Measurements from ENCODE around the gene CH25H.

CH25H gene

DNA sequence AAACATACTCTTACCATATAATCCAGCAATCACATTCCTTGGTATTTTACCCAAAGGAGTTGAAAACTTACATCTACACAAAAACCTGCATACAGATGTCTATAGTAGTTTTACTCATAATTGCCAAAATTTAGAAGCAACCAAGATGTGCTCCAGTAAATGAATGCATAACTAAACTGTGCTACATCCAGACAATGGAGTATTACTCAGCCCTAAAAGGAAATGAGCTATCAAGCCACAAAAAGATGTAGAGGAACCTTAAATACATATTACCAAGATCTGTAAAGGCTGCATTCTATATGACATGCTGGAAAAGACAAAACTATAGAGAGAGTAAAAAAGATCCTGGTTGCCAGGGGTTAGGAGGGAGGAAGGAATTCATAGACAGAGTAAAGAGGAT, 21.8 kb upstream of the CH25H start:
- no peak for ATAC-seq
- no peak for DNase-seq

DNA sequence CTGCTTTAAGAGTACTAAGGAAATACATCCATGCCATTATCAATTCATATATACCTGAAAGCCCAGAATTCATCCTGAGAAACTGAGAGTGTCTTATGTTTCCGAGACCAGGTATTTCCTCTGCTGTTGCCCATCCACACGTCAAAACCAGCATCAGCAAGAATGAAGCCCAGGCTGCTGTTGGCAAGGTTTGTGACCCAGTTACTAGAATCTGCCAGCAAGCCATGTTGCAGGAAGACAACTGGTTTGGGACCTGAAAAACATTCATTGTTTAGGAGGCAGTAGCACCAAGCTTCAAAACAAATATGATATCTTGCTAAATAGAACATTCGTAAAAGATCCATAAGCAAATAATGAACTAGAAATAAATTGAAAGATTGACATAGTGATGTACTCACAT, 21.0 kb upstream of the CH25H start:
- ATAC-seq (no peak), DNase-seq (no peak)

DNA sequence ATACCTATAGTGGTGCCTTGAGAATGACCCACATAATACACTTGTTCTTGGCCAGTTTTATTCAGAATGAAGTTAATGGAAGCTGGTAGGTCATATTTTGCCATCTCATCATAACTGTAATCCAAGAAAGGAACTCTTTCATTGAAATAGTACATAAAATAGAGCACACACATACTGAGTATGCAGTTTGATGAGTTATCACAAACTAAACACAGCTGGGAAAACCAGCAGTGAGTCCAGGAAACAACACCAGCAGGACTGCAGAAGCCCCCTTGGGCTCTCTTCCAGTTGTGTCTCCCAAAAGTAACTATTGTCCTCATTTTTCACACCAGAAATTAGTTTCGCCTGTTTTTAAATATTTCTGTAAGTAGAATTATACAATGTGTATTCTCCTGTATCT, 19.8 kb upstream of the CH25H start:
- ATAC-seq: no peak
- no peak for DNase-seq

DNA sequence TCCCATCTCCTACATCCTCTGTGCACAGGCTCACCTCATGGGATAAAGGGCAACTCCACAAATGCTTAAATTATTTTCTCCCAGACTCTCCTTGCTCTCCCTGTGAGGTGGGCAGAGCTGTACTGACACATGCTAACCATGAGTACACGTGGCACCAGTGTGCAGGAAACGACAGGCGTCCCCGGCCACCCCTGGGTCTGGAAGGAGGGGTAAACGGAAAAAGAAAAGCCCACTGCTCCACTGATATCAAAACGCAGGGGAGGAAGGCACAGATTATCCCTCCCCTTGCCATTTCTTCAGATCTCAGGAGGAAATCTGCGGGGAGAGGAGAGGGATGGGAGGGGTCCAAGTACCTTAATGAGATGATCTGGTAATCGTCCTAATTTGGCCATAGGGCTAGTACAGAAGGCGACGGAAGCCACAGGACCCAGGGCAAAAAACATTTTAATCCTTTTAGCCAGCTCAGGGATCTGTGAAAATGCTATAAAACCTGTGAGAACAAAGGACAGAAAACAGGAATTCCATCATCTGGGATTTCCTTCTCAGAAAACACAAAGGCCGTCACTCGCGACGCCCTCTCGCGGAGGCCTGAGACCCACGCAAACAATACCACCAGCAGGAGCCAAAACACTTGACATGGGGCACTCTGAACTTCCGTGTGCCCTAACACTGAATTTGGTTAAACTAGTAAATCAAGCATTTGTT, 17.8 kb upstream of the CH25H start:
- no peak for ATAC-seq
- peak; percentile 16 for DNase-seq

DNA sequence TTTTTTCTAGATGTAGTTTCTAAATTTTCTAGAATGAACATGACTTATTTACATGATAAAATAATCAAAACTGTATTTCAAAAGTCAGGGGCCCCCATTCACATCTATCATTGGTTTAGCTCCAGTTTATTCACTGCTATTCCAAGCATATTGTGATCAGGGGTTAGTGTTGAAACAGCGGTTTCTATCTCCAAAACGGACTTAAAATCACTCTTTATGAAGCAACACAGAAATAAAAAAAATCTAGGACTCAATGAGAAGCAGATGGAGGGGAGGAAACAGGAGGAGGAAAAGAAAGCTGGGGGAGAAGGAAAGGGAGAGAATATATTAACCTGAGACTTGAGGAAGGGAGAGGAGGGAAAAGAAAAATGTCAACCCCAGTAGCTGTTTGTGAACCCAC, 14.8 kb upstream of the CH25H start:
- ATAC-seq: no peak
- DNase-seq: no peak

- no peak for DNase-seq
- no peak for ATAC-seq
These were observed 12.5 kb upstream of the CH25H start for GRCh38 chr10:89219513-89220218.

DNA sequence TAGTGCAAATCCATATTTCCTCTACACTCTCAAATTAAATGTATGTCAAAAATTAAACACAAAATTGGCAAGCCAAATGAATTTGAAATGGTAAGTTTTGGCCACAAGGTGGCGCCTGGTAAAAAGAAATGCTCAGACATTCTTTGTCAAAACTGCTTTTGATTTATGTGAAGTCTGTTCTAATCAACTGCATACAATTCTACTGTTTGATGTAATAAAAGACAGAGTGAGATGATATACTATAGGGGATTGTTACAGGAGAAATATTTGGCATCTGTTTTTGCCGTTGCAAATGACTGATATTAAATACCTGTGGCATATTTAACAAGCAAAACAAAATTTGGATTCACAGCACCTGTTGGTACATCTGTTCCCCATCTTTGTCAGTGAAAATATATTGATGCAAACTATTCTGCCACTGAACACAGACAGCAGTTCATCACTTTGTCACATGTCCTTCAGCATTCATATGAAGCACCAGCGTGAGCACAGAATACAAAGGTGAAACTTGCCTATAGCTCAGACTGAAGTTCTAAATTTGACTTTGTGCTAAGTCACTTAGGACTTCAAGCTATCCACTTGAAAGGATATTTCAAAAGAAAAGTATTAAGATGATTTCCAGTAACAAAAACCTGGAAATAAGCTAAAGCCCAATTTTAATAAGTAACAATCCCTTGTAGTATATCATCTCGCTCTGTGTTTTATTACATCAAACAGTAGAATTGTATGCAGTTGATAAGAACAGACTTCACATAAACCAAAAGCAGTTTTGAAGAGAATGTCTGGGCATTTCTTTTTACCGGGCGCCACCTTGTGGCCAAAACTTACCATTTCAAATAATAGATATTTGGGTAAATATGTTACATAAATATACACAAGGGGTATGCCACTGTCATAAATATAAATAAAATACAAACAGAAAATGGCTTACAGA, 10.2 kb upstream of the CH25H start:
- ATAC-seq (no peak), DNase-seq (peak; percentile 67)

- DNase-seq (no peak), ATAC-seq (no peak)
These were observed 8.9 kb upstream of the CH25H start for GRCh38 chr10:89216056-89216455.

GRCh38 chr10:89215511-89215910, 8.4 kb upstream of the CH25H start:
- no peak for ATAC-seq
- no peak for DNase-seq

GRCh38 chr10:89214566-89215165, 7.5 kb upstream of the CH25H start:
- ATAC-seq: no peak
- no peak for DNase-seq

GRCh38 chr10:89213191-89213808, 6.2 kb upstream of the CH25H start:
- DNase-seq: no peak
- no peak for ATAC-seq

- DNase-seq: no peak
- no peak for ATAC-seq
These were observed 3.8 kb upstream of the CH25H start for GRCh38 chr10:89210794-89211425.

- DNase-seq (no peak), ATAC-seq (no peak)
These were observed 2.6 kb upstream of the CH25H start for GRCh38 chr10:89209718-89210117.

DNA sequence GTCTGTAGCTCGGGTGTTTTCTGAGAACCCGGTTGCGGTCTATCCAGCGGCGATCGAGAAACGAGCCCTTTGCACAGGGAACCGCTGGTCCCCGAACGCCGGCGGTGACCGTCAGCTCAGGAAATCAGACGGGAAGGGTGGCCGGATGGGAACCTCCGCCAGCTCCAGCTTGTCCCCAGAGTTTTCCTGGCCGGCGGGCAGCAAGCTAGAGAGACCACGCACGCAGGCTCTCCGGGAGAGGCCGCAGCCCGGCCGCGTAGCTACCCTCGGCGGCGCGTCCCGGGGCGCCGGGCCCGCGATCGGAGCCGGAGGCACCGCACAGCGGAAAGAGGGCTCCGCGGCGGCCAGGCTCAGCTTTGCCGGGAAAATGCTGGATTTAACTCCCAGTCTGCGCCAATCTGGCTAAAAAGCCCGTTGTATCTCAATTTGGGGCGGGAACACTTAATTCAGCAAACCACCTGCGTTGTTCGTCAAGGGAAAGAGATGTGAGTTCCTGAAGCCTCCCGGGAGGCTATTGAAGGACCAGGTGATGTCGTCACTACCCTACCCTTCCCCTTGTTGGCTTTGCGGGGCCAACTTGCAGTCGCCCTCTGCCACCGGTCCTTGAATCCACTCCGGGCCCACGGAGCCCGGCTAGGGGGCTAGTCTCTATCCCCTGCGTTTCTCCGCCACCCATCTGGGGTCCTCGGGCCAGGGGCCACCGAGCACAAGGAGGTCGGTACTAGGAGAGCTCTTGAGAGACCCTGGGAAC, 859 bp upstream of the CH25H start:
- DNase-seq: peak; percentile 27
- peak; percentile 8 for ATAC-seq

GRCh38 chr10:89206402-89207180, 526 bp downstream of the CH25H start:
- DNase-seq: peak; percentile 19
- peak; percentile 50 for ATAC-seq

- no peak for DNase-seq
- ATAC-seq: no peak
These were observed 2.4 kb downstream of the CH25H start for GRCh38 chr10:89204621-89205185.

DNA sequence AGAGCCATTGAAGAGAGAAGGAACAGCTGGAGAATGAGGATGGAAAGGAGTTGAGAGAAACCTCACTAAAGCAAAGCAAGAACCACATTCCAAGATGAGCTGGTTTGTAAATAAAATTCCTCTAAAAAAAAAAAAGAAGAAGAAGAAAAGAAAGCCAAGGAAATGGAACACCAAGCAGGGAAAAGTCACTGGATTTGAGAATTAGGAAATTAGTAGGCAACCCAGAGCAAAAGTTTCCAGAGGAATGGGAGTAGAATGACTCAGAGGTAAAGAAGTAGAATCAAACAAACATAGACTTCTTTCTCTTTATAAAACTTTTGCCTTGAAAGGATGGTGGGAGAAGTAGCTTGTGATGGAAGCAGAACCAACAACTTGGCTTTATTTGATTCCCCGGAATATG, 3.9 kb downstream of the CH25H start:
- ATAC-seq (no peak), DNase-seq (no peak)

- DNase-seq (no peak), ATAC-seq (no peak)
These were observed 5.1 kb downstream of the CH25H start for GRCh38 chr10:89202033-89202425.

DNA sequence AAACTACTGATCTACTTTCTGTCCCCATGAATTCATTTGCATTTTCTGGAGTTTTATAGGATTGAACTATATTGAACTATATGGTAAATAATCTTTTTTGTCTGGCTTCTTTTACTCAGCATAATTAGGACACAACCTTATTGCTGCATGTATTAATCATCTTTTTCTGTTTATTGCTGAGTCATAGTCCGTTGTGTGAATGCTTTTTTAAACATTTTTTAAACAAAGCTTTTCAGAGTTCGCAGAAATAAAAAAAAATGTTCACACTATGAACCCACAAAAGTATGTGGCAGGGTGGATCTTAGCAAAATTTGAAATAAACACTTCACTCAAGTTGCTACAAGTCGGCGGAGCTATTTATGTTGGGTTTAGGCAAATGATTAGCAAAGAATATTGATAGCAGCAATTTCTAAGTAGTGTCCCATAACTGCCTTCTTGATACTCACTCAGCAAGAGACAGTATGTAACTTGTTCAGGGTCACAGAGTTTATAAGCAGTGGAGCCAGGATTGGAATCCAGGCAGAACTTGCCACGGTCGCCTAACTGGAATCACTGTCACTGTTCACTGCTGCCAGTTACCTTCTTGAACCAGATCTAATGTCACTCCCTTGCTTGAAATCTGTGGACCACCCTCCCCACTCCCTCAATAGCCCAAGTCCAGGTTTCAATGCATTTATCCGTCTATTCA, 5.6 kb downstream of the CH25H start:
- ATAC-seq (no peak), DNase-seq (no peak)
